HCT116 (cell line): ENCODE data around the gene TPBGL. TPM values are rescaled to one million over a fixed set of nuclear protein-coding genes. Genes with fewer than 3 reads are reported as not detected.
A peak's percentile ranks its signal among the peaks of the same experiment; 100 is the strongest.

ENCODE experiments used
- ATAC-seq: fragments of 200-7000 bp; cut with Tn5 transposase; 2 replicates; pipeline ENCODE4 v1.9.1; 2020; ENCODE audit warnings: mild to moderate bottlenecking, moderate library complexity
- BruUV-seq: library from RNA; stranded (reverse); fragments of 400-500 nt; replicated peaks from 2 replicates; lab custom pipeline; 2021; lab: Mats Ljungman, UMichigan
- CTCF ChIA-PET: fragments of 300-600 bp; sonication (Branson Sonifier 250); formaldehyde crosslinking; loops from one replicate; lab custom pipeline; 2021; ENCODE audit warnings: antibody characterized with exemption; lab: Charles Lee
- POLR2A ChIA-PET: fragments of 300-600, 350-600 bp; sonication (Branson Sonifier 250); formaldehyde crosslinking; loops from one replicate; lab custom pipeline; 2021; ENCODE audit warnings: antibody characterized with exemption; lab: Charles Lee
- RAD21 ChIA-PET, 2 experiments: fragments of 300-600 bp; sonication (Branson Sonifier 250); formaldehyde crosslinking; loops; one replicate each; lab custom pipeline; 2023; ENCODE audit warnings: low total read pairs in 2 of 2; ENCODE audit not compliant: uncharacterized antibody in 2 of 2, unreplicated experiment in 2 of 2, low non-redundant PET in 1 of 2; lab: Charles Lee
- DNase-seq: peaks from one replicate; pipeline ENCODE4 v3.0.0-alpha.2; 2010; ENCODE audit warnings: low read depth, low spot score
- H2AFZ ChIP-seq: fragments of 200-600 bp; shearing (Covaris generic), sonication (generic); 2 replicates; pipeline ENCODE4 v1.6.1; 2017; ENCODE audit warnings: low read depth, mixed run types, mixed read lengths, antibody characterized with exemption, low read length; ENCODE audit not compliant: poor library complexity, severe bottlenecking
- H3K27ac ChIP-seq: 2 replicates; pipeline ENCODE4 v1.5.1; 2012; ENCODE audit warnings: low read depth, low read length
- H3K27me3 ChIP-seq: fragments of 200-600 bp; sonication (generic); 2 replicates; pipeline ENCODE4 v1.6.1; 2016; ENCODE audit warnings: mixed run types, low read length, mixed read lengths; ENCODE audit not compliant: insufficient read depth
- H3K36me3 ChIP-seq, 2 experiments: fragments of 200-500 bp in 1 of 2; fragments of 200-600 bp in 1 of 2; sonication (Bioruptor generic) in 1 of 2; sonication (generic) in 1 of 2; 2 replicates each; pipeline versions ENCODE4 v1.5.1 to v1.6.1; 2014 to 2016; ENCODE audit warnings: low read length in 2 of 2, inconsistent platforms in 1 of 2, mixed read lengths in 1 of 2, mixed run types in 1 of 2; ENCODE audit not compliant: insufficient read depth in 2 of 2, control insufficient read depth in 1 of 2
- H3K4me1 ChIP-seq, 2 experiments: fragments of 200-600 bp in 1 of 2; sonication (generic) in 1 of 2; 2 replicates each; pipeline versions ENCODE4 v1.5.1 to v1.6.1; 2012 to 2017; ENCODE audit warnings: low read length in 2 of 2, inconsistent platforms in 1 of 2, mild to moderate bottlenecking in 1 of 2, mixed read lengths in 1 of 2, mixed run types in 1 of 2, moderate library complexity in 1 of 2; ENCODE audit not compliant: insufficient read depth in 2 of 2, control insufficient read depth in 1 of 2
- H3K4me2 ChIP-seq: fragments of 200-600 bp; sonication (generic); 2 replicates; pipeline ENCODE4 v1.6.1; 2017; ENCODE audit warnings: mixed run types, low read length, mixed read lengths
- H3K4me3 ChIP-seq, 2 experiments: fragments of 200-600 bp in 1 of 2; sonication (generic) in 1 of 2; replicated peaks in 1 of 2; 2 replicates each; pipeline ENCODE4 v1.5.1; 2011 to 2016; ENCODE audit warnings: low read length in 2 of 2, control low read depth in 1 of 2, low read depth in 1 of 2, mild to moderate bottlenecking in 1 of 2, mixed read lengths in 1 of 2, mixed run types in 1 of 2
- H3K79me2 ChIP-seq: fragments of 200-600 bp; sonication (generic); 2 replicates; pipeline ENCODE4 v1.6.1; 2017; ENCODE audit warnings: mild to moderate bottlenecking, mixed run types, low read length, moderate library complexity, mixed read lengths; ENCODE audit not compliant: insufficient read depth
- H3K9ac ChIP-seq: fragments of 200-600 bp; sonication (generic); 2 replicates; pipeline ENCODE4 v1.6.1; 2016; ENCODE audit warnings: low read length, mixed read lengths
- H3K9me2 ChIP-seq: fragments of 200-600 bp; sonication (generic), shearing (Covaris generic); 2 replicates; pipeline ENCODE4 v1.6.1; 2017; ENCODE audit warnings: mixed run types, mild to moderate bottlenecking, moderate library complexity; ENCODE audit not compliant: insufficient read depth
- H3K9me3 ChIP-seq, 2 experiments: fragments of 200-500 bp in 1 of 2; fragments of 200-600 bp in 1 of 2; sonication (Bioruptor generic) in 1 of 2; sonication (generic) in 1 of 2; 2 replicates each; pipeline ENCODE4 v1.6.1; 2014 to 2017; ENCODE audit warnings: low read length in 2 of 2, mixed read lengths in 2 of 2, inconsistent platforms in 1 of 2, low read depth in 1 of 2, mild to moderate bottlenecking in 1 of 2, mixed run types in 1 of 2, moderate library complexity in 1 of 2; ENCODE audit not compliant: control insufficient read depth in 1 of 2, insufficient read depth in 1 of 2
- H4K20me1 ChIP-seq: fragments of 200-600 bp; sonication (generic), shearing (Covaris generic); 2 replicates; pipeline ENCODE4 v1.6.1; 2017; ENCODE audit warnings: mixed run types, mild to moderate bottlenecking, moderate library complexity; ENCODE audit not compliant: insufficient read depth
- CBX3 ChIP-seq: IDR thresholded peaks from 2 replicates; pipeline ENCODE4 v1.6.1; 2012; ENCODE audit warnings: low read depth
- FOSL1 ChIP-seq: IDR thresholded peaks from 2 replicates; pipeline ENCODE4 v1.6.1; 2012; ENCODE audit warnings: low read depth
- JUND ChIP-seq: IDR thresholded peaks from 2 replicates; pipeline ENCODE4 v1.6.1; 2012
- POLR2A ChIP-seq: IDR thresholded peaks from 2 replicates; pipeline ENCODE4 v1.7.0; 2011; ENCODE audit warnings: borderline replicate concordance; ENCODE audit not compliant: insufficient read depth, insufficient read length; ENCODE audit errors: extremely low read depth
- RAD21 ChIP-seq: IDR thresholded peaks from 2 replicates; pipeline ENCODE4 v1.6.1; 2012; ENCODE audit warnings: low read depth, mild to moderate bottlenecking
- SIN3A ChIP-seq: IDR thresholded peaks from 2 replicates; pipeline ENCODE4 v1.6.1; 2012; ENCODE audit warnings: low read depth
- SRF ChIP-seq: IDR thresholded peaks from 2 replicates; pipeline ENCODE4 v1.6.1; 2012; ENCODE audit warnings: low read depth
- TCF7L2 ChIP-seq: IDR thresholded peaks from 2 replicates; pipeline ENCODE4 v1.7.0; 2011; ENCODE audit warnings: borderline replicate concordance, inconsistent platforms; ENCODE audit not compliant: insufficient read depth, insufficient read length; ENCODE audit errors: extremely low read depth
- ZNF274 ChIP-seq: fragments of 200-500 bp; sonication (Bioruptor generic); IDR thresholded peaks from 2 replicates; pipeline ENCODE4 v1.6.1; 2014; ENCODE audit warnings: mild to moderate bottlenecking, low read depth, low read length, inconsistent platforms
- intact Hi-C: fragments of 100-400 bp; cut with micrococcal nuclease; formaldehyde crosslinking; loops from 2 replicates; pipeline ENCODE4 v1.10.0; 2022
- total RNA-seq: library from RNA; stranded (reverse); gene quantifications from one replicate; pipeline ENCODE4 v1.2.1, GENCODE V29; 2021; ENCODE audit not compliant: unreplicated experiment
- TF ChIP-seq, protein P1 (sequence below): IDR thresholded peaks from 2 replicates; pipeline ENCODE4 v1.6.1; 2012
- TF ChIP-seq, protein P2 (sequence below), 3 experiments: fragments of 200-600 bp in 1 of 3; sonication (generic) in 1 of 3; IDR thresholded peaks in 2 of 3; conservative IDR thresholded peaks in 1 of 3; 2 replicates each; pipeline ENCODE4 v1.5.1; 2012 to 2017; ENCODE audit warnings: low read depth in 2 of 3, low read length in 2 of 3, antibody characterized with exemption in 1 of 3, borderline replicate concordance in 1 of 3, control low read depth in 1 of 3, mild to moderate bottlenecking in 1 of 3, mixed read lengths in 1 of 3, mixed run types in 1 of 3, moderate library complexity in 1 of 3; ENCODE audit not compliant: insufficient read depth in 1 of 3
- TF ChIP-seq, protein P3 (sequence below): IDR thresholded peaks from 2 replicates; pipeline ENCODE4 v1.6.1; 2012
- TF ChIP-seq, protein P4 (sequence below): IDR thresholded peaks from 2 replicates; pipeline ENCODE4 v1.6.1; 2011; ENCODE audit warnings: mild to moderate bottlenecking, low read length, moderate library complexity; ENCODE audit not compliant: insufficient replicate concordance; ENCODE audit errors: extremely low read depth

The TPBGL gene
- total RNA-seq, 1 experiment from 2014 or later, result 0.12 TPM

DNA sequence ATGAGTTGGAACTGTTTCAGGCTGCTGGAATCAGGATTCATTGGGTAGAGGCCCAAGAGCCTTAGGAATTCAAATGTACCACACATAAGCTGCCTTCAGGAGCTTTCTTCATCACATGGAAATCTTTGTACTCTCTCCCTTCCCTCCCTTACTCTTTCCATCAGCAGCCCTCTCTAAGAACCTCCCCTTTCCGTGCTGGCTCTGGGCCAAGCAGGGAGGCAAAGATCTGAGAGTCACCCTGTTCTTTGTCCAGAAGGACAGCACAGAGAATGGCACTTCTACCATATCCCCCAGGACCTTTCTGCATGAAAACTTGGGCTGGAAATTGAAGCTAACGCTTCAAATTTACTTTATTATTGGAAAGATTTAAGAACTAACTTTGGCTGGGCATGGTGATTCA, 20.7 kb upstream of the TPBGL start:
- Histone ChIP-seq H2AFZ (no peak overlapping the region), H3K9ac (no peak overlapping the region), H3K9me2 (no peaks in the 10 kb centered on the region), H3K9me3 (no peaks in the 10 kb centered on the region), H3K4me2 (no peak overlapping the region)
- RAD21 ChIA-PET, result no interaction called here
- no TSS peak for BruUV-seq
- TF ChIP-seq RAD21, result no peak
- TF ChIP-seq SRF, result no peak
- TF ChIP-seq TCF7L2, result no peak
- no peak for TF ChIP-seq SIN3A
- TF ChIP-seq JUND, result no peak
- TF ChIP-seq ZNF274, result no peak
- TF ChIP-seq, all 23 proteins: peak for 0
- CTCF ChIA-PET, result no interaction called here
- H3K4me1 ChIP-seq, result peaks cover 0 to 7% of the 10 kb centered on the region in 2 experiments; a peak in 2 of 4 replicates
- peaks cover 34% of the 10 kb centered on the region; the same call in 1 of the 2 replicates for H3K27me3 ChIP-seq
- intact Hi-C loops, result no loop called here
- POLR2A ChIA-PET, result no interaction called here
- DNase-seq (no peak), ATAC-seq (no peak)
- H3K79me2 ChIP-seq, result no peaks in the 10 kb centered on the region
- H3K27ac ChIP-seq, result no peak overlapping the region
- H4K20me1 ChIP-seq, result no peaks in the 10 kb centered on the region
- no peak overlapping the region for H3K4me3 ChIP-seq
- H3K36me3 ChIP-seq, result no peaks in the 10 kb centered on the region

DNA sequence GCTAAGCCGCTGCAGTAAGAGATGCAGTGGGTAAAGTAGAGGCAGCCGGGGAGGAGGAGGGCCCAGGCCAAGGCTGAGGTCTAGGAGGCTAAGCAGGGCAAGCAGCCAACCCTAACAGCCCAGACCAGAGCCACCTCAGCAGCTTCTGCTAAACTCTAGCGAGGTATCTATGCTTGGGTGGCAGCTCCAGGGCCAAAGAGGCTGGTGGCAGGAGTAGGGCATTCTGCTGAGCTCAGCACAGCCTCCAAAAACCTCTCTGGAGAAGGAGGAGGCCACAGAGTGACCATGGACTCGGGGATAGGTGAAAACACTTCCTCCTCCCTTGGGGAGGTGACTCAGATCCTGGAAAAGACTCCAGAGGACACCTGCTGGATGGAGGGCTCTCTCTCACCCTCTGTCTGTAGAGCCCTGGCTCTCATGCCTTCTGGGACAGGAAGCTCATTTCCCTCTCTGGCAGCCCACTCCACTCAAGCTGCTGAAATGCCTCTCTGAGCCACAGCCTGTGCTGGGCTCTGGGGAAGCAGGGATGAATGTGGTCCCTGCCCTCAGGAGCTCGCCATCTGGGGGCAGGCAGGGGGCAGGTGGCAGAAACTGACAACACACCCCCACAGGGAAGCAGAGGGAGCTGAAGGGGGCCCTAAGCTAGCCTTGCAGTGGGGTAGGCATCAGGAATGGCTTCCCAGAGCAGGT, 16.5 kb upstream of the TPBGL start:
- intact Hi-C loops, result no loop called here
- CTCF ChIA-PET, result interaction anchor here (1.1 to 1.9 kb wide), 5 partner anchors 10 to 83 kb away, joined by 4 to 12 read pairs (median 10); no protein-coding TSS in a partner anchor

More for the DNA sequence above, 16.5 kb upstream of the TPBGL start:
- RAD21 ChIA-PET, result interaction anchor here in 1 of 2 experiments (0.8 kb wide), 1 partner anchor 10 kb away, joined by 3 read pairs; no protein-coding TSS in a partner anchor
- Histone ChIP-seq H3K79me2 (no peaks in the 10 kb centered on the region), H3K27me3 (peaks cover 13% of the 10 kb centered on the region; the same call in 1 of the 2 replicates), H3K27ac (no peak overlapping the region), H3K9me2 (no peaks in the 10 kb centered on the region), H3K36me3 (no peaks in the 10 kb centered on the region), H2AFZ (no peak overlapping the region), H3K9me3 (no peaks in the 10 kb centered on the region), H3K4me1 (peaks cover 0 to 7% of the 10 kb centered on the region in 2 experiments; a peak in 2 of 4 replicates), H3K4me3 (no peak overlapping the region), H3K9ac (no peak overlapping the region), H3K4me2 (peak overlapping the region; percentile 19; the same call in 1 of the 2 replicates), H4K20me1 (no peaks in the 10 kb centered on the region)
- BruUV-seq, result no TSS peak
- TF ChIP-seq, protein P1, sequence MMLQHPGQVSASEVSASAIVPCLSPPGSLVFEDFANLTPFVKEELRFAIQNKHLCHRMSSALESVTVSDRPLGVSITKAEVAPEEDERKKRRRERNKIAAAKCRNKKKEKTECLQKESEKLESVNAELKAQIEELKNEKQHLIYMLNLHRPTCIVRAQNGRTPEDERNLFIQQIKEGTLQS, result no peak
- TF ChIP-seq, protein P2, sequence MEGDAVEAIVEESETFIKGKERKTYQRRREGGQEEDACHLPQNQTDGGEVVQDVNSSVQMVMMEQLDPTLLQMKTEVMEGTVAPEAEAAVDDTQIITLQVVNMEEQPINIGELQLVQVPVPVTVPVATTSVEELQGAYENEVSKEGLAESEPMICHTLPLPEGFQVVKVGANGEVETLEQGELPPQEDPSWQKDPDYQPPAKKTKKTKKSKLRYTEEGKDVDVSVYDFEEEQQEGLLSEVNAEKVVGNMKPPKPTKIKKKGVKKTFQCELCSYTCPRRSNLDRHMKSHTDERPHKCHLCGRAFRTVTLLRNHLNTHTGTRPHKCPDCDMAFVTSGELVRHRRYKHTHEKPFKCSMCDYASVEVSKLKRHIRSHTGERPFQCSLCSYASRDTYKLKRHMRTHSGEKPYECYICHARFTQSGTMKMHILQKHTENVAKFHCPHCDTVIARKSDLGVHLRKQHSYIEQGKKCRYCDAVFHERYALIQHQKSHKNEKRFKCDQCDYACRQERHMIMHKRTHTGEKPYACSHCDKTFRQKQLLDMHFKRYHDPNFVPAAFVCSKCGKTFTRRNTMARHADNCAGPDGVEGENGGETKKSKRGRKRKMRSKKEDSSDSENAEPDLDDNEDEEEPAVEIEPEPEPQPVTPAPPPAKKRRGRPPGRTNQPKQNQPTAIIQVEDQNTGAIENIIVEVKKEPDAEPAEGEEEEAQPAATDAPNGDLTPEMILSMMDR (IDR thresholded peaks at IDR 0.05 in 2 of 3, conservative IDR thresholded peaks at IDR 0.05 in 1 of 3; ENCODE audit: borderline replicate concordance in 1 of 3, insufficient read depth in 1 of 3, low read depth in 2 of 3, low read length in 2 of 3), result peak in 2 of 3 experiments; percentile 25 to 37; a peak in 3 of 6 replicates
- TF ChIP-seq POLR2A (no peak), CBX3 (0 out of 2 replicates have a peak, but pooled peaks have one; percentile 42), FOSL1 (no peak), RAD21 (peak; percentile 30)
- TF ChIP-seq, protein P3, sequence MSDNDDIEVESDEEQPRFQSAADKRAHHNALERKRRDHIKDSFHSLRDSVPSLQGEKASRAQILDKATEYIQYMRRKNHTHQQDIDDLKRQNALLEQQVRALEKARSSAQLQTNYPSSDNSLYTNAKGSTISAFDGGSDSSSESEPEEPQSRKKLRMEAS, result no peak
- TF ChIP-seq, protein P4, sequence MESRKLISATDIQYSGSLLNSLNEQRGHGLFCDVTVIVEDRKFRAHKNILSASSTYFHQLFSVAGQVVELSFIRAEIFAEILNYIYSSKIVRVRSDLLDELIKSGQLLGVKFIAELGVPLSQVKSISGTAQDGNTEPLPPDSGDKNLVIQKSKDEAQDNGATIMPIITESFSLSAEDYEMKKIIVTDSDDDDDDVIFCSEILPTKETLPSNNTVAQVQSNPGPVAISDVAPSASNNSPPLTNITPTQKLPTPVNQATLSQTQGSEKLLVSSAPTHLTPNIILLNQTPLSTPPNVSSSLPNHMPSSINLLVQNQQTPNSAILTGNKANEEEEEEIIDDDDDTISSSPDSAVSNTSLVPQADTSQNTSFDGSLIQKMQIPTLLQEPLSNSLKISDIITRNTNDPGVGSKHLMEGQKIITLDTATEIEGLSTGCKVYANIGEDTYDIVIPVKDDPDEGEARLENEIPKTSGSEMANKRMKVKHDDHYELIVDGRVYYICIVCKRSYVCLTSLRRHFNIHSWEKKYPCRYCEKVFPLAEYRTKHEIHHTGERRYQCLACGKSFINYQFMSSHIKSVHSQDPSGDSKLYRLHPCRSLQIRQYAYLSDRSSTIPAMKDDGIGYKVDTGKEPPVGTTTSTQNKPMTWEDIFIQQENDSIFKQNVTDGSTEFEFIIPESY, result no peak
- DNase-seq (no peak), ATAC-seq (peak; percentile 95)
- POLR2A ChIA-PET, result interaction anchor here (1.4 kb wide), 1 partner anchor 18 kb away, joined by 3 read pairs; no protein-coding TSS in a partner anchor
